ENCODE data around the gene TEKT5.

TEKT5 gene

GRCh38 chr16:10646228-10646580 is 48.5 kb downstream of the TEKT5 start:
- ChIA-PET CTCF (no interaction called here), POLR2A (no interaction called here)
- no peaks in the 10 kb centered on the region for H3K36me3 ChIP-seq (ENCODE audit: control insufficient read depth in 4 of 4, insufficient read depth in 4 of 4, low read length in 3 of 4)

GRCh38 chr16:10644092-10644491 is 50.6 kb downstream of the TEKT5 start:
- Histone ChIP-seq H3K27ac (ENCODE audit: insufficient read depth in 1 of 2, low read depth in 1 of 2, low read length in 2 of 2, poor library complexity in 1 of 2, severe bottlenecking in 2 of 2) (no peak overlapping the region), H3K4me1 (ENCODE audit: control extremely low read depth in 1 of 4, control insufficient read depth in 4 of 4, insufficient read depth in 4 of 4, low read length in 3 of 4) (no peaks in the 10 kb centered on the region), H3K9me3 (ENCODE audit: control extremely low read depth in 1 of 5, control insufficient read depth in 4 of 5, insufficient read depth in 2 of 5, low read depth in 1 of 5, low read length in 4 of 5) (peaks cover 0 to 5% (median 3%) of the 10 kb centered on the region in 5 experiments), H3K4me3 (ENCODE audit: control insufficient read depth in 1 of 7, extremely low read depth in 1 of 7, insufficient read depth in 4 of 7, low read depth in 2 of 7, low read length in 6 of 7) (no peak overlapping the region), H3K36me3 (ENCODE audit: control insufficient read depth in 4 of 4, insufficient read depth in 4 of 4, low read length in 3 of 4) (no peaks in the 10 kb centered on the region), H3K27me3 (replicated peaks in 2 of 5; ENCODE audit: control insufficient read depth in 4 of 5, insufficient read depth in 5 of 5, low read length in 4 of 5) (peaks cover 0 to 3% (median 0%) of the 10 kb centered on the region in 5 experiments)
- POLR2A ChIA-PET: no interaction called here
- DNase-seq: no peak
- CTCF ChIA-PET: no interaction called here
- 96% methylated on average over 6 of the region's 6 CpGs for WGBS (ENCODE audit: insufficient coverage)

More at GRCh38 chr16:10646228-10646580, 48.5 kb downstream of the TEKT5 start:
- no CpG with 5 or more reads among the region's 1 CpG for WGBS (ENCODE audit: insufficient coverage)
- peaks cover 0 to 2% (median 0%) of the 10 kb centered on the region in 5 experiments for H3K9me3 ChIP-seq (ENCODE audit: control extremely low read depth in 1 of 5, control insufficient read depth in 4 of 5, insufficient read depth in 2 of 5, low read depth in 1 of 5, low read length in 4 of 5)
- H3K4me3 ChIP-seq (ENCODE audit: control insufficient read depth in 1 of 7, extremely low read depth in 1 of 7, insufficient read depth in 4 of 7, low read depth in 2 of 7, low read length in 6 of 7): no peak overlapping the region
- peaks cover 0 to 2% (median 0%) of the 10 kb centered on the region in 5 experiments for H3K27me3 ChIP-seq (replicated peaks in 2 of 5; ENCODE audit: control insufficient read depth in 4 of 5, insufficient read depth in 5 of 5, low read length in 4 of 5)
- H3K27ac ChIP-seq (ENCODE audit: insufficient read depth in 1 of 2, low read depth in 1 of 2, low read length in 2 of 2, poor library complexity in 1 of 2, severe bottlenecking in 2 of 2): no peak overlapping the region
- no peaks in the 10 kb centered on the region for H3K4me1 ChIP-seq (ENCODE audit: control extremely low read depth in 1 of 4, control insufficient read depth in 4 of 4, insufficient read depth in 4 of 4, low read length in 3 of 4)
- no peak for DNase-seq

- POLR2A ChIA-PET: no interaction called here
- DNase-seq: no peak
- Histone ChIP-seq H3K4me3 (ENCODE audit: control insufficient read depth in 1 of 7, extremely low read depth in 1 of 7, insufficient read depth in 4 of 7, low read depth in 2 of 7, low read length in 6 of 7) (no peak overlapping the region), H3K4me1 (ENCODE audit: control extremely low read depth in 1 of 4, control insufficient read depth in 4 of 4, insufficient read depth in 4 of 4, low read length in 3 of 4) (no peaks in the 10 kb centered on the region), H3K27me3 (replicated peaks in 2 of 5; ENCODE audit: control insufficient read depth in 4 of 5, insufficient read depth in 5 of 5, low read length in 4 of 5) (peaks cover 0 to 3% (median 0%) of the 10 kb centered on the region in 5 experiments), H3K9me3 (ENCODE audit: control extremely low read depth in 1 of 5, control insufficient read depth in 4 of 5, insufficient read depth in 2 of 5, low read depth in 1 of 5, low read length in 4 of 5) (peaks cover 0 to 5% (median 3%) of the 10 kb centered on the region in 5 experiments), H3K27ac (ENCODE audit: insufficient read depth in 1 of 2, low read depth in 1 of 2, low read length in 2 of 2, poor library complexity in 1 of 2, severe bottlenecking in 2 of 2) (no peak overlapping the region), H3K36me3 (ENCODE audit: control insufficient read depth in 4 of 4, insufficient read depth in 4 of 4, low read length in 3 of 4) (no peaks in the 10 kb centered on the region)
- 91% methylated on average over 6 of the region's 7 CpGs for WGBS (ENCODE audit: insufficient coverage)
- CTCF ChIA-PET: no interaction called here
Observed at GRCh38 chr16:10642964-10643363, 51.8 kb downstream of the TEKT5 start.

GRCh38 chr16:10641953-10642949 is 52.5 kb downstream of the TEKT5 start:
- ChIA-PET POLR2A (no interaction called here), CTCF (no interaction called here)
- WGBS (ENCODE audit: insufficient coverage): 86% methylated on average over 6 of the region's 6 CpGs
- Histone ChIP-seq H3K4me1 (ENCODE audit: control extremely low read depth in 1 of 4, control insufficient read depth in 4 of 4, insufficient read depth in 4 of 4, low read length in 3 of 4) (no peaks in the 10 kb centered on the region), H3K27me3 (replicated peaks in 2 of 5; ENCODE audit: control insufficient read depth in 4 of 5, insufficient read depth in 5 of 5, low read length in 4 of 5) (peaks cover 0 to 3% (median 0%) of the 10 kb centered on the region in 5 experiments), H3K27ac (ENCODE audit: insufficient read depth in 1 of 2, low read depth in 1 of 2, low read length in 2 of 2, poor library complexity in 1 of 2, severe bottlenecking in 2 of 2) (no peak overlapping the region), H3K36me3 (ENCODE audit: control insufficient read depth in 4 of 4, insufficient read depth in 4 of 4, low read length in 3 of 4) (no peaks in the 10 kb centered on the region), H3K9me3 (ENCODE audit: control extremely low read depth in 1 of 5, control insufficient read depth in 4 of 5, insufficient read depth in 2 of 5, low read depth in 1 of 5, low read length in 4 of 5) (peaks cover 0 to 5% (median 3%) of the 10 kb centered on the region in 5 experiments), H3K4me3 (ENCODE audit: control insufficient read depth in 1 of 7, extremely low read depth in 1 of 7, insufficient read depth in 4 of 7, low read depth in 2 of 7, low read length in 6 of 7) (no peak overlapping the region)
- no peak for DNase-seq

- no peak overlapping the region for H3K27ac ChIP-seq (ENCODE audit: insufficient read depth in 1 of 2, low read depth in 1 of 2, low read length in 2 of 2, poor library complexity in 1 of 2, severe bottlenecking in 2 of 2)
- no peak for DNase-seq
- H3K9me3 ChIP-seq (ENCODE audit: control extremely low read depth in 1 of 5, control insufficient read depth in 4 of 5, insufficient read depth in 2 of 5, low read depth in 1 of 5, low read length in 4 of 5): peaks cover 0 to 5% (median 3%) of the 10 kb centered on the region in 5 experiments
- ChIA-PET CTCF (no interaction called here), POLR2A (no interaction called here)
- no peaks in the 10 kb centered on the region for H3K4me1 ChIP-seq (ENCODE audit: control extremely low read depth in 1 of 4, control insufficient read depth in 4 of 4, insufficient read depth in 4 of 4, low read length in 3 of 4)
- peaks cover 0 to 3% (median 0%) of the 10 kb centered on the region in 5 experiments for H3K27me3 ChIP-seq (replicated peaks in 2 of 5; ENCODE audit: control insufficient read depth in 4 of 5, insufficient read depth in 5 of 5, low read length in 4 of 5)
- H3K36me3 ChIP-seq (ENCODE audit: control insufficient read depth in 4 of 4, insufficient read depth in 4 of 4, low read length in 3 of 4): no peaks in the 10 kb centered on the region
- no peak overlapping the region for H3K4me3 ChIP-seq (ENCODE audit: control insufficient read depth in 1 of 7, extremely low read depth in 1 of 7, insufficient read depth in 4 of 7, low read depth in 2 of 7, low read length in 6 of 7)
- 100% methylated on average over 6 of the region's 7 CpGs for WGBS (ENCODE audit: insufficient coverage)
Observed at GRCh38 chr16:10641555-10641952, 53.2 kb downstream of the TEKT5 start.

- DNase-seq: no peak
- Histone ChIP-seq H3K27ac (ENCODE audit: insufficient read depth in 1 of 2, low read depth in 1 of 2, low read length in 2 of 2, poor library complexity in 1 of 2, severe bottlenecking in 2 of 2) (no peak overlapping the region), H3K36me3 (ENCODE audit: control insufficient read depth in 4 of 4, insufficient read depth in 4 of 4, low read length in 3 of 4) (no peaks in the 10 kb centered on the region), H3K4me1 (ENCODE audit: control extremely low read depth in 1 of 4, control insufficient read depth in 4 of 4, insufficient read depth in 4 of 4, low read length in 3 of 4) (no peaks in the 10 kb centered on the region), H3K4me3 (ENCODE audit: control insufficient read depth in 1 of 7, extremely low read depth in 1 of 7, insufficient read depth in 4 of 7, low read depth in 2 of 7, low read length in 6 of 7) (no peak overlapping the region), H3K27me3 (replicated peaks in 2 of 5; ENCODE audit: control insufficient read depth in 4 of 5, insufficient read depth in 5 of 5, low read length in 4 of 5) (peaks cover 0 to 3% (median 0%) of the 10 kb centered on the region in 5 experiments), H3K9me3 (ENCODE audit: control extremely low read depth in 1 of 5, control insufficient read depth in 4 of 5, insufficient read depth in 2 of 5, low read depth in 1 of 5, low read length in 4 of 5) (peaks cover 0 to 5% (median 3%) of the 10 kb centered on the region in 5 experiments)
- ChIA-PET CTCF (no interaction called here), POLR2A (no interaction called here)
- no CpG with 5 or more reads among the region's 3 CpGs for WGBS (ENCODE audit: insufficient coverage)
Observed at GRCh38 chr16:10640934-10641333, 53.8 kb downstream of the TEKT5 start.

GRCh38 chr16:10638101-10638500 is 56.6 kb downstream of the TEKT5 start:
- H3K9me3 ChIP-seq (ENCODE audit: control extremely low read depth in 1 of 5, control insufficient read depth in 4 of 5, insufficient read depth in 2 of 5, low read depth in 1 of 5, low read length in 4 of 5): peaks cover 0 to 6% (median 5%) of the 10 kb centered on the region in 5 experiments
- WGBS (ENCODE audit: insufficient coverage): 84% methylated on average over 6 of the region's 6 CpGs
- no peak for DNase-seq
- no peak overlapping the region for H3K27ac ChIP-seq (ENCODE audit: insufficient read depth in 1 of 2, low read depth in 1 of 2, low read length in 2 of 2, poor library complexity in 1 of 2, severe bottlenecking in 2 of 2)
- no peaks in the 10 kb centered on the region for H3K36me3 ChIP-seq (ENCODE audit: control insufficient read depth in 4 of 4, insufficient read depth in 4 of 4, low read length in 3 of 4)
- POLR2A ChIA-PET: no interaction called here
- CTCF ChIA-PET: no interaction called here
- H3K4me3 ChIP-seq (ENCODE audit: control insufficient read depth in 1 of 7, extremely low read depth in 1 of 7, insufficient read depth in 4 of 7, low read depth in 2 of 7, low read length in 6 of 7): no peak overlapping the region
- no peaks in the 10 kb centered on the region for H3K4me1 ChIP-seq (ENCODE audit: control extremely low read depth in 1 of 4, control insufficient read depth in 4 of 4, insufficient read depth in 4 of 4, low read length in 3 of 4)
- H3K27me3 ChIP-seq (replicated peaks in 2 of 5; ENCODE audit: control insufficient read depth in 4 of 5, insufficient read depth in 5 of 5, low read length in 4 of 5): peaks cover 0 to 3% (median 0%) of the 10 kb centered on the region in 5 experiments
